ENCODE measurements around the gene CLTA.

GRCh38 chr9:36141761-36142160 lies 49.0 kb upstream of the CLTA start:
- TF ChIP-seq, protein P1, sequence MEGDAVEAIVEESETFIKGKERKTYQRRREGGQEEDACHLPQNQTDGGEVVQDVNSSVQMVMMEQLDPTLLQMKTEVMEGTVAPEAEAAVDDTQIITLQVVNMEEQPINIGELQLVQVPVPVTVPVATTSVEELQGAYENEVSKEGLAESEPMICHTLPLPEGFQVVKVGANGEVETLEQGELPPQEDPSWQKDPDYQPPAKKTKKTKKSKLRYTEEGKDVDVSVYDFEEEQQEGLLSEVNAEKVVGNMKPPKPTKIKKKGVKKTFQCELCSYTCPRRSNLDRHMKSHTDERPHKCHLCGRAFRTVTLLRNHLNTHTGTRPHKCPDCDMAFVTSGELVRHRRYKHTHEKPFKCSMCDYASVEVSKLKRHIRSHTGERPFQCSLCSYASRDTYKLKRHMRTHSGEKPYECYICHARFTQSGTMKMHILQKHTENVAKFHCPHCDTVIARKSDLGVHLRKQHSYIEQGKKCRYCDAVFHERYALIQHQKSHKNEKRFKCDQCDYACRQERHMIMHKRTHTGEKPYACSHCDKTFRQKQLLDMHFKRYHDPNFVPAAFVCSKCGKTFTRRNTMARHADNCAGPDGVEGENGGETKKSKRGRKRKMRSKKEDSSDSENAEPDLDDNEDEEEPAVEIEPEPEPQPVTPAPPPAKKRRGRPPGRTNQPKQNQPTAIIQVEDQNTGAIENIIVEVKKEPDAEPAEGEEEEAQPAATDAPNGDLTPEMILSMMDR (IDR thresholded peaks at IDR 0.05): no peak
- no peak for TF ChIP-seq POLR2AphosphoS5 (IDR thresholded peaks at IDR 0.05; ENCODE audit: low read depth, low read length)
- TF ChIP-seq, protein P2, sequence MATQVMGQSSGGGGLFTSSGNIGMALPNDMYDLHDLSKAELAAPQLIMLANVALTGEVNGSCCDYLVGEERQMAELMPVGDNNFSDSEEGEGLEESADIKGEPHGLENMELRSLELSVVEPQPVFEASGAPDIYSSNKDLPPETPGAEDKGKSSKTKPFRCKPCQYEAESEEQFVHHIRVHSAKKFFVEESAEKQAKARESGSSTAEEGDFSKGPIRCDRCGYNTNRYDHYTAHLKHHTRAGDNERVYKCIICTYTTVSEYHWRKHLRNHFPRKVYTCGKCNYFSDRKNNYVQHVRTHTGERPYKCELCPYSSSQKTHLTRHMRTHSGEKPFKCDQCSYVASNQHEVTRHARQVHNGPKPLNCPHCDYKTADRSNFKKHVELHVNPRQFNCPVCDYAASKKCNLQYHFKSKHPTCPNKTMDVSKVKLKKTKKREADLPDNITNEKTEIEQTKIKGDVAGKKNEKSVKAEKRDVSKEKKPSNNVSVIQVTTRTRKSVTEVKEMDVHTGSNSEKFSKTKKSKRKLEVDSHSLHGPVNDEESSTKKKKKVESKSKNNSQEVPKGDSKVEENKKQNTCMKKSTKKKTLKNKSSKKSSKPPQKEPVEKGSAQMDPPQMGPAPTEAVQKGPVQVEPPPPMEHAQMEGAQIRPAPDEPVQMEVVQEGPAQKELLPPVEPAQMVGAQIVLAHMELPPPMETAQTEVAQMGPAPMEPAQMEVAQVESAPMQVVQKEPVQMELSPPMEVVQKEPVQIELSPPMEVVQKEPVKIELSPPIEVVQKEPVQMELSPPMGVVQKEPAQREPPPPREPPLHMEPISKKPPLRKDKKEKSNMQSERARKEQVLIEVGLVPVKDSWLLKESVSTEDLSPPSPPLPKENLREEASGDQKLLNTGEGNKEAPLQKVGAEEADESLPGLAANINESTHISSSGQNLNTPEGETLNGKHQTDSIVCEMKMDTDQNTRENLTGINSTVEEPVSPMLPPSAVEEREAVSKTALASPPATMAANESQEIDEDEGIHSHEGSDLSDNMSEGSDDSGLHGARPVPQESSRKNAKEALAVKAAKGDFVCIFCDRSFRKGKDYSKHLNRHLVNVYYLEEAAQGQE (IDR thresholded peaks at IDR 0.05; ENCODE audit: insufficient read depth in 1 of 2, low read depth in 2 of 2, low read length in 1 of 2): no peak
- no peak for TF ChIP-seq TCF7L2 (IDR thresholded peaks at IDR 0.05; ENCODE audit: low read depth, low read length)
- TF ChIP-seq SIN3A (IDR thresholded peaks at IDR 0.05; ENCODE audit: borderline replicate concordance, insufficient read depth, low read depth, low read length): no peak
